Body of pancreas (tissue), 4 donors: Measurements from ENCODE around the gene SLC22A23. TPM values are rescaled to one million over a fixed set of nuclear protein-coding genes. Genes with fewer than 3 reads are reported as not detected.

Experiments used
- ATAC-seq: fragments of 150-250 bp; one replicate; pipeline ENCODE4 v1.9.1; 2016
- DNase-seq, 4 donors: peaks; one replicate each; pipeline ENCODE4 v3.0.0-alpha.2; 2019
- H3K27ac ChIP-seq, 4 donors: fragments of 200-600 bp; sonication (generic); 1 replicate in 3 of 4; 2 replicates in 1 of 4; pipeline versions ENCODE4 v1.5.1 to v1.6.1; 2016 to 2019; ENCODE audit warnings: mild to moderate bottlenecking in 1 of 4, mixed read lengths in 1 of 4, moderate library complexity in 1 of 4
- H3K27me3 ChIP-seq, 2 donors: fragments of 200-600 bp; sonication (generic); one replicate each; pipeline ENCODE4 v1.6.0; 2016; ENCODE audit warnings: mild to moderate bottlenecking in 1 of 2
- H3K36me3 ChIP-seq, 2 donors: fragments of 200-600 bp; sonication (generic); replicated peaks in 1 of 2; 2 replicates each; pipeline ENCODE4 v1.5.1; 2016; ENCODE audit warnings: low read depth in 2 of 2; ENCODE audit not compliant: insufficient read depth in 1 of 2
- H3K4me1 ChIP-seq: fragments of 200-600 bp; sonication (generic); one replicate; pipeline ENCODE4 v1.6.0; 2016
- H3K4me3 ChIP-seq, 2 donors: fragments of 200-600 bp; sonication (generic); 1 replicate in 1 of 2; 2 replicates in 1 of 2; pipeline ENCODE4 v1.5.1; 2016 to 2019
- H3K9me3 ChIP-seq, 3 donors: fragments of 200-600 bp; sonication (generic); 1 replicate in 2 of 3; 2 replicates in 1 of 3; pipeline ENCODE4 v1.5.1; 2016
- CTCF ChIP-seq, 7 experiments: fragments of 450-650 bp in 4 of 7; fragments of 200-600 bp in 3 of 7; sonication (generic) in 3 of 7; IDR thresholded peaks; one replicate each; pipeline ENCODE4 v1.5.1; 2016 to 2019; ENCODE audit warnings: antibody characterized with exemption in 7 of 7
- POLR2A ChIP-seq, 3 donors: fragments of 450-650 bp; IDR thresholded peaks; one replicate each; pipeline ENCODE4 v1.6.1; 2016; ENCODE audit warnings: antibody characterized with exemption in 3 of 3, mild to moderate bottlenecking in 2 of 3
- WGBS, 2 donors: methylation state at CpG; one replicate each; pipeline ENCODE4 v1.1.5; 2017; 5-methylcytosine and 5-hydroxymethylcytosine counted together
- intact Hi-C: fragments of 100-400 bp; cut with DNase I; formaldehyde crosslinking; loops from one replicate; pipeline ENCODE4 v1.15.1; 2023
- total RNA-seq, 2 donors: library from RNA; depleted of rRNA; stranded (reverse); fragments of >200 nt; gene quantifications; one replicate each; pipeline ENCODE4 v1.1.0, GENCODE V29; 2016

Gene SLC22A23
- total RNA-seq, 2 donors from 2014 or later, result 20.4 to 32.2 TPM

- 67 to 71% methylated on average over 7 of the region's 7 CpGs for WGBS, 2 donors
- Histone ChIP-seq H3K36me3 (no peaks in the 10 kb centered on the region), H3K27me3 (no peaks in the 10 kb centered on the region), H3K4me3 (no peak overlapping the region), H3K4me1 (no peaks in the 10 kb centered on the region), H3K9me3 (no peaks in the 10 kb centered on the region), H3K27ac (no peak overlapping the region)
- no peak for TF ChIP-seq CTCF (IDR thresholded peaks at IDR 0.05)
- no peak for TF ChIP-seq POLR2A (IDR thresholded peaks at IDR 0.05)
- no peak for DNase-seq
- intact Hi-C loops, result no loop called here
- ATAC-seq, result no peak
Observed at GRCh38 chr6:3494391-3495100, 37.7 kb upstream of the SLC22A23 start.

- intact Hi-C loops, result no loop called here
- DNase-seq (no peak), ATAC-seq (no peak)
- no peaks in the 10 kb centered on the region for H3K4me1 ChIP-seq
- H3K9me3 ChIP-seq, result no peaks in the 10 kb centered on the region
- H3K27me3 ChIP-seq, result no peaks in the 10 kb centered on the region
- H3K4me3 ChIP-seq, result no peak overlapping the region
- no peak overlapping the region for H3K27ac ChIP-seq
- no peak for TF ChIP-seq CTCF (IDR thresholded peaks at IDR 0.05)
- WGBS, 2 donors, result 95 to 96% methylated on average over 2 of the region's 2 CpGs
- no peaks in the 10 kb centered on the region for H3K36me3 ChIP-seq
Observed at GRCh38 chr6:3490625-3490980, 33.8 kb upstream of the SLC22A23 start.

GRCh38 chr6:3489961-3490624 lies 33.2 kb upstream of the SLC22A23 start:
- intact Hi-C loops, result no loop called here
- no peak for ATAC-seq
- no peak for TF ChIP-seq CTCF (IDR thresholded peaks at IDR 0.05)
- TF ChIP-seq POLR2A (IDR thresholded peaks at IDR 0.05), result no peak
- Histone ChIP-seq H3K27ac (no peak overlapping the region), H3K36me3 (no peaks in the 10 kb centered on the region), H3K9me3 (no peaks in the 10 kb centered on the region), H3K4me3 (no peak overlapping the region), H3K4me1 (no peaks in the 10 kb centered on the region), H3K27me3 (no peaks in the 10 kb centered on the region)
- WGBS, 2 donors, result 79 to 86% methylated on average over 12 of the region's 12 CpGs
- no peak for DNase-seq

- Histone ChIP-seq H3K36me3 (no peaks in the 10 kb centered on the region), H3K4me3 (no peak overlapping the region), H3K27me3 (no peaks in the 10 kb centered on the region), H3K9me3 (no peaks in the 10 kb centered on the region), H3K27ac (no peak overlapping the region), H3K4me1 (no peaks in the 10 kb centered on the region)
- no peak for DNase-seq
- intact Hi-C loops, result no loop called here
- 72 to 73% methylated on average over 7 of the region's 7 CpGs for WGBS, 2 donors
- ATAC-seq, result no peak
- no peak for TF ChIP-seq POLR2A (IDR thresholded peaks at IDR 0.05)
- no peak for TF ChIP-seq CTCF (IDR thresholded peaks at IDR 0.05)
Observed at GRCh38 chr6:3489027-3489757, 32.3 kb upstream of the SLC22A23 start.
